ENCODE data around the gene MED13. TPM values are rescaled to one million over a fixed set of nuclear protein-coding genes. Genes with fewer than 3 reads are reported as not detected.

Gene MED13
- total and polyA plus RNA-seq, 9 of the 15 experiments (the other 6 are each of a cell fraction or from before 2014, with no cell fraction given) = 5.4 to 48.4 (median 28.2) TPM

- TF ChIP-seq TFE3 (CRISPR knock-in tag; IDR thresholded peaks at IDR 0.05) (no peak), ATF1 (CRISPR knock-in tag; IDR thresholded peaks at IDR 0.05) (no peak), ATF1 (tag; IDR thresholded peaks at IDR 0.05) (peak; percentile 25; the same call in 1 of the 2 replicates), ARNT (IDR thresholded peaks at IDR 0.05) (no peak), NCOA6 (IDR thresholded peaks at IDR 0.05) (no peak), RFX1 (IDR thresholded peaks at IDR 0.05) (no peak), ZNF507 (tag; conservative IDR thresholded peaks at IDR 0.05) (no peak), ZNF586 (CRISPR knock-in tag; conservative IDR thresholded peaks at IDR 0.05) (no peak), CEBPB (tag; IDR thresholded peaks at IDR 0.05) (no peak), CBFA2T2 (conservative IDR thresholded peaks at IDR 0.05) (no peak), KLF13 (tag; IDR thresholded peaks at IDR 0.05; ENCODE audit: borderline replicate concordance, low read depth) (no peak), HMG20A (CRISPR knock-in tag; conservative IDR thresholded peaks at IDR 0.05) (no peak), NEUROD1 (IDR thresholded peaks at IDR 0.05; ENCODE audit: borderline replicate concordance, low read depth, low read length, partially characterized antibody) (no peak), PHTF2 (CRISPR knock-in tag; IDR thresholded peaks at IDR 0.05) (no peak), ZNF239 (CRISPR knock-in tag; IDR thresholded peaks at IDR 0.05) (no peak), ZNF316 (IDR thresholded peaks at IDR 0.05) (no peak), SRSF3 (IDR thresholded peaks at IDR 0.05; ENCODE audit: insufficient read depth, low read length) (no peak), DLX4 (CRISPR knock-in tag; IDR thresholded peaks at IDR 0.05) (no peak), ATF7 (IDR thresholded peaks at IDR 0.05) (no peak), ZNF197 (CRISPR knock-in tag; IDR thresholded peaks at IDR 0.05; ENCODE audit: low read depth) (no peak), MLLT1 (IDR thresholded peaks at IDR 0.05) (no peak), CREB1 (IDR thresholded peaks at IDR 0.05) (no peak), CREB1 (CRISPR knock-in tag; IDR thresholded peaks at IDR 0.05) (no peak)
Observed at GRCh38 chr17:62085511-62086408, 20.7 kb upstream of the MED13 start (continued).
